Activated CD4-positive, alpha-beta T cell treated with anti-CD3 and anti-CD28 coated beads, Interleukin-2, amount 50 U/mL, for 48 hours (primary cell): ENCODE data around the gene SGPL1.
"Not testable (repeated sequence)": the region's sequence is repeated elsewhere in the genome, so short reads cannot be mapped to it uniquely, and the experiment has no call there.

Source experiments
- DNase-seq, 2 experiments: peaks; one replicate each; pipeline ENCODE4 v3.0.0-alpha.2; 2020

Gene SGPL1

DNA sequence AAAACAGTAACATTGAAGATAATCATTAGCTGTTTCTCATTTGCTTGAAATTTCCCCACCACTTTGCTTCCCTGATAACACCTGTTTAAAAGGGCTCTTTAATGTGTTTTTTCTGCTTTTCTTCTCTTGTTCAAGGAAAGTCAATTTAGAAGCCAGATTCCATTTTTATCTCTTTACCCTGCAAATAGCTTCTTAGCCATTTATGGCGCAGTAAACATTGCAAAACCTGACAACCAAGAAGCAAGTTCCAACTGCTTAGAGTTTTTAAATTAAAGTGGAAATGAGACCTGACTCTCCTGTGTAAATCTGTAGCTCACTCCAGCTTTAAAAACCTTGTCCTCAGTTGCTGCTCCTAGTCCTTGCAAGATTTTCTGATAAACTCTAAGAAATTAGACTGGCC lies 30.1 kb downstream of the SGPL1 start:
- no peak for DNase-seq

DNA sequence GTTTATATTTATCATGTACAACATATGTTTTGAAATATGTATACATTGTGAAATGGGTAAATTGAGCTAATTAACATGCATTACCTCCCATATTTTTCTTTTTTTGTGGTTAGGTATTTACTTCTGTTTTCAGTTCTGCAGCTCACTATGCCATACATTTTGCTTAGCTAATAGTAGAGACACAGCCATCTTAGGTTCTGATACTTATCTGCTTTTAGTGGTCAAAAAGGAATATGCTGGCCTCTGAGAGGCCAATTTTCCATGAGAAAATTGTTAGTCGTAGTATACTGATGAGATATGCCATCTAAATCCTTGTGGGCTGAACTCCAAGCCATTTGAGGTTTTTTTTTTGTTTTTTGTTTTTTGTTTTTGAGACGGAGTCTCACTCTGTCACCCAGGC lies 31.0 kb downstream of the SGPL1 start:
- DNase-seq, result no peak

DNA sequence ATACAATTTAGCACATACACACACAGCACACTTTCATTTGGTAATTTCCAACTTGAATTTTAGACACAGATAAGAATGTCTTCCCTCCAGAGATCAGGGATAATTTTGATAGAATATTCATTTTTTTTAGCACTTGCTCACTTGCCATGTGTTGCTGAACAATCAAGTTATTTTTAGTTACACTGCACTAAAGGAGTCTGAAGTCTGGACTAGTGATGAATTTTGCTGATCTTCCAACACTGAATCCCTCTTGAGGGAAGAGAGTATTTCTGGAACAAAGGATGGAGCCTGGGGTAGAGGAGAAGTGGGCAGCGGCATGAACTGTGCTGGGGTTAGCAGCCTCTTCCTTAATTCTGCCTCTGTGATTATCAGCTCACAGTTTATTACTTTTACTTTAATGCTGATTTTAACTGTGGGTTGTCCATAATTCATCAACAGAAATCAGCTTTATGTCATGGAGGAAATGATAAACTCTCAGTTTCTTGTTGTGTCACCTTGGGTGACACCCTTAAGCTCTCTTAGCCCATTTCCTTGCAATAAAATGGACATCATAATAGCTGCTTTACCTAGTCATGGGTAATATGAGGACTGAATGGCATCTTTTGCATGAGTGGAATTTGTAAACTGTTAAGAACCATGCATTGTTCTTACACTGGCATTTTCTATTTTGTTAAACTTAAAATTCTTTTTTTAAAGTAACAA lies 32.1 kb downstream of the SGPL1 start:
- no peak for DNase-seq

DNA sequence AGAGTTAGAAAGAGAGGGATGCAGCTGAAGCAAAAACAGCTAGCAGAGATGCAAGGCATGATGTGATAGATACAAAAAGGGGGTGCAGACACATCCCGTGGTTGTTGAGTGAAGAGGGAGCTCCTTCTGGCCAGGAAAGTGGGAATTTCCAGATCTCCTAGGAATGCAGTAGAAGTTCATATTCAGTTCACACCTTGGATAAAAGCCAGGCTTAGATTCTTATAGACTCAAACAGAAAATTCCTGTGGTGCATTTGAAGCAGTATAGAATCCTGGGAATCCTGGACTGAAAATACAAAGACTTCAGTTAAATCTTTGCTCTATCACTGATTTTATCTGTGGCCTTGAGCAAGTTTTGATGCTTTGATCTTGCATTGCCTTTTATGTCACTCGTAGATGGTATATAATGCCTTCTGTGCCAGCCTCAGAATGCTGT lies 33.9 kb downstream of the SGPL1 start:
- no peak for DNase-seq

DNA sequence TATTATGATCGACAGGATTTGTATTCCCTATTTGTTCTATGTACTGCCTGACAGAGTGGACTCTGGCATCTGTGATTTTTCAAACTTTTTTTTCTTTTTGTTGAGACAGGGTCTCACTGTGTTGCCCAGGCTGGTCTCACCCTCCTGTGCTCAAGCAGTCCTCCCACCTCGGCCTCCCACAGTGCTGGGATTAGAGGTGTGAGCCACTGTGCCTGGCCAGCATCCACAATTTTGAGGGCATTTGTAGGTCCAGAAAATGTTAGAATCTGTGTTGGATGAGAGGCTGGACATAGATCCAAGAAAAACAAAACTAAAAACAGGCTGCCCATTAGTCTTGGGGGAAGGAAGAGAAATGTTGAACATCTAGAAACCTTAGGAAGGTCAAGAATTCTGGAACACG lies 34.3 kb downstream of the SGPL1 start:
- no peak for DNase-seq

DNA sequence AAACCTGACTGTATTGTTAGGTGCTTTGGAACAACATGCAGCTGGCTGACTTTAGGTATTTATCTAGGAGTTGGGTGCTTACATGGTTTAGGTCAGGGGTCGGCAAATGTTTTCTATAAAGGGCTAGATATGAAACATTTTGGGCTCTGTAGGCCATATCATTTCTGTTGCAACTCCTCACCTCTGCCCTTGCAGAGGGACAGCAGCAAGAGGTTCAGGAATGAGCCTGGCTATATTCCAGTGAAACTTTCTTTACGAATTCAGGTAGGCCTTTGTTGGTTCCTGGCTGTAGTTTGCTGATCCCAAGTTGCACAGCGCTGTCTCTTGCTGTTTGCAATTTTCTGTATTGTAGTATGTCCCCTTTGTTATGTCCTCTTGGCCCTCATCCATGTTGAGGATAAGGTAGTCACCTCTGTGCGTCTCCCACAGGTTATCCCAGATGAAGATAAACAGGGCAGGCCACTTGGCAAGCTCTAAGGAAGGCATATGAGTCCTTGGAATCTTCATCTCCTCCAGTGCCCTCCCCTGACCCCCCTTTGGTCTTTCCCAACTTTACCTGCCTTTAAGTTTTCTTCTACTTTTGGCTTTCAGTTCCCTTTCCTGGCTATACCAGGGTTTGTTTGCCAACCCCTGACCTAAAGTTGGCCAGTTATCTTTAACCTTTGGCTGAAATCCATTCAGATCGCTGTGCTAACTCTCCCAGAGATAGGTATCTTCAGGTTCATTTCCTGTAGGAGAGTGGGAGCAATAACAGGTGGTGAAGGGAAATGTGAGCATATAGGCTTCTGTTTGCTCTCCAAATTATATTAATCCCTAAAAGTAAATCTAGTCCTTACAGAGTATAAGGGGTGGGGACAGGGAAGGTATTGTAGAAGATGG lies 36.1 kb downstream of the SGPL1 start:
- DNase-seq, result no peak

DNA sequence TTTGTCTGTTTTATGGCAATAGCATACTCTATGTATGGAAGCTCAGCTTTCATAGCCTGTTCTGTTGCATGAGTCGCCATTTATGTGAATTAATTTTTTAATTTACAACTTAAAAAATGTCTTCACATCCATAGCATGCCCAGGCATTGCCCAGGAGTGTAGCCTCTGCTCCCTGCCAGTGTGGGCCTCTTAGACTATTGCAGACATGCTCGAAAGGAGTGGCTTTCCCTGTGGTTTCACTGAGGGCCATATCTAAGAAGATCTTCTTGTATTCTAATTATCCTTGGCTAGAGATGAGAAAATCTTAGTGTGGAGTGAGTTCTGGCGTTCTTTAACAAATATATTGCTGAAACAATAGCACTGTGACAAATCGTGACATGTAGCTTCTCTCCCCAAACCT lies 37.3 kb downstream of the SGPL1 start:
- no peak for DNase-seq

DNA sequence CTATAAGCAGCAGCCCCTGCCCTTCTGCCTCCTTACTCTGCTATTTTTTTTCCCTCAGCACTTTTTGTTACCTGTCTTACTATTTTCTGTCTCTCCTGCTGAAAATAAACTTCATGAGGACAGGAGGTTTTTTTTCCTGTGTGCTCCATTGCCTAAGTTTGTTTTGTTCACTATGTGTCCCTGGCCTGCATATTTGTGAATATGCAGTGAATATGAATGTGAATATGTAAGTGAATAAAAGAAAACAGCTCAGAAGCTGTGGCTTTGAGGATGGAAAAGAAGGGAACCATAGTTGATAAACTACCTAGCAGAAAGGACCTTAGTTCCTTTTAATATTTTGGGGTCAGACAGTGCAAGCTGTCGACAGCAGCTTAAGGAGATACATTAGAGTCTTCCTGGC lies 37.7 kb downstream of the SGPL1 start:
- no peak for DNase-seq

DNA sequence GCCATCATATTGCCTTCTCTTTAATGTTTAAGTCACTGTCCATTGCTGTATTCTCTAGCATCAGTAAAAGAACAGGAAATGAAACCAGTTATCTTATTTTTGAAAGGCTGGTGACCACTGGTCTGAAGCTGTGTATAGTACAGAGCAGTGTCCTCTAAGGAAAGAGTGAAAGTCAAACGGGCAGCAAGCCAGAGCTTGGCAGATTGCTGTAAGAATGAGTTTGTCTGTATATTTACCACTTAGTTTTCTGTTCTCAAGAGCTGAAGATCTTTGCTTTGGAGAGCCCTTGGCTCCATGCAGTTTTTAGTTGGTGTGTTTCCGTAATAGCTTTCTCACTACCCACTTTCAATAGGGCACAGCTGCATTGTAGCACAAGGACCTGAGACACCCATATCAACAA lies 40.7 kb downstream of the SGPL1 start:
- DNase-seq, result no peak

DNA sequence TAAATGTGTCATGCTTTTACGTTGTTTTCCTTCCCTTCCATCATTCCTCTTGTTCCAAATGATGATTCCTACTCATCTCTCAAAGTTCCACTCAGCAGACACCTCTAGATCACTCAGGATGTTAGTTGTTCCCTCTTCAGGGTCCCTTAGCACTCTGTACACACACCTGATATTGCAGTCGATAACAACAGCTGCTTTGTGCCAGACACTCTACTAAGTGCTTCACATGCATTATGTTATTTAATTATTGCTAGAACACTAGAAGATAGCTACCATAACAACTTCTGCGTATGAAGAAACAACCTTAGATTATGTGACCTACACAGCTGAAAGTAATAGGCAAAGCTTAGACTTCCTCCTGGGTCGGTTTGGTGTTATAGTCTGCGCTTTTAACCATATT lies 43.0 kb downstream of the SGPL1 start:
- DNase-seq, result no peak

DNA sequence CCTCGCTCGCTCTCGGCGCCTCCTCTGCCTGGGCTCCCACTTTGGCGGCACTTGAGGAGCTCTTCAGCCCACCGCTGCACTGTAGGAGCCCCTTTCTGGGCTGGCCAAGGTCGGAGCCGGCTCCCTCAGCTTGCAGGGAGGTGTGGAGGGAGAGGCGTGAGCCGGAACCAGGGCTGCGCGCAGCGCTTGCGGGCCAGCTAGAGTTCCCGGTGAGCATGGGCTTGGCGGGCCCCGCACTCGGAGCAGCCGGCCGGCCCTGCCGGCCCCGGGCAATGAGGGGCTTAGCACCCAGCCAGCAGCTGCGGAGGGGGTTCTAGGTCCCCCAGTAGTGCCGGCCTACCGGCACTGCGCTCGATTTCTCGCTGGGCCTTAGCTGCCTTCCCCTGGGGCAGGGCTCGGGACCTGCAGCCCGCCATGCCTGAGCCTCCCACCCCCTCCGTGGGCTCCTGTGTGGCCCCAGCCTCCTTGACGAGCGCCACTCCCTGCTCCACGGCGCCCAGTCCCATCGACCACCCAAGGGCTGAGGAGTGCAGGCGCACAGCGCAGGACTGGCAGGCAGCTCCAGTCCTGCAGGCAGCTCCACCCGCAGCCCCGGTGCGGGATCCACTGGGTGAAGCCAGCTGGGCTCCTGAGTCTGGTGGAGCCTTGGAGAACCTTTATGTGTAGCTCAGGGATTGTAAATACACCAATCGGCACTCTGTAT lies 45.9 kb downstream of the SGPL1 start:
- not testable (repeated sequence) for DNase-seq

DNA sequence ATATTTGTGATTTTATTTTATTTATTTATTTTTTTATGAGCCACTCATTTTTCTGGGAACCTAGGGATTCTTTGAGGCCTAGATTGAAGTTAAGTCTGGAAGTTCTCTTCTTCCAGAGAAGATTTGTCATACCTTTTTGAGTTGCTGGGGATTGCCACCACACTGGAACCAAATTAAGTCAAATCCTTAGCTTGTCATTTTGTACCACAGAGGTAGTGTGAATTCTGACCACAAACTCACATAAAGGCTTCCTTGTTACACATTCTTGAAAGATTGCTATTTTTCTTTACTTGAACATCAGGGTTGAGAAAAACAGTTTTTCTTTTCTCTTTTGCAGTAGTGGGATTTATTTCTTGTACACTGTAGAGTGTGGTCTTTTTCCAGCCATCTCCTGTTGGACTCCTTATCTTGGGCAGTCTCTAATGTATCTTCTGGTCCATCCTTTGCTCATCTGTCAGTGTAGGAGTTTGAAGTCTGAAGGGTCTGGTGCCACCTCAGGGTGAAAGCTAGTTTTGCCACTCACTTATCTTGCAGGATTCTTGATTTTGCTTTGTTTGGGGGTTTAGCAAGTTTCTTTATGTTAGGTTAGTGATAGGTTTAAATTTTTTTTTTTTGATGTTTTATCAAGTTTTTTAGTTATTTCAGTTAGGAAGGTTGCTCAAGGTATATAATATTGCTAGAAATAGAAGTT lies 47.9 kb downstream of the SGPL1 start:
- DNase-seq, result no peak

DNA sequence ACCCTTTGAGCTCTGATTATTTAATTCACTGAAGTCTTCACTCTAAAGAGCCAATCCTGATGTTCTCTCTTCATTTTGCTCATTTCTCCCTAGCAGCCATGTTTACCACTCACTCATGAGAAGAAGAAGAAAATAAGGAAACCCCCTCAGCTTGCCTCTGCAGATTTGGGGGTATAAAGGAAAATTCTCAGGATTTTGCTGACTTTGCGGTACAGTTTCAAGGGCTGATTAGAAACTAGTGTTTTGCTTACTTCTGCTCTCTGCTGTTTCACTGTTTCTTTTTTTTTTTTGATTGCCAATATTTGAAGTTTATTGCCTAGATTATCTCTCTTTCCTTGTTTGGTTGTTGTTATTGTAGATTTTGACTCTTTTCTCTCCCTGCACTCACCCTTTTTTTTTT lies 49.2 kb downstream of the SGPL1 start:
- DNase-seq, result no peak

DNA sequence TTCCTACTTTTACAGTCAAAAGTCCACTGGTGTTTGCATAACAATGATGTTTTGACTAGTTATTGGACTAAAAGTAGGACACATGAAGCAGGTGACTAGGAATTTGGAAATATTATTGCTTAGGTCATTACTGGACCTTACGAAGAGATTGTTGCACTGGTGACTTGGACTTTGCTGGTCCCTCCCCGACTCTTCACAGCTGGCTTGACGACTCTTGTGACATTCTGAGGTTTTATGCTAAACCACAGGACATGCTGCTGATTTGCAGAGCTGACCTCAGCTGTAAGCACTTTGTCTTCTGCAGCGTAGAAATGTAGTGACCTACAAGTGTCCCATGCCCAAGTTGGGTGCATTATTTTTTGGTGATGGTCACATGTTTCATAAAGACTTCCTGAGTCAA lies 50.7 kb downstream of the SGPL1 start:
- no peak for DNase-seq

DNA sequence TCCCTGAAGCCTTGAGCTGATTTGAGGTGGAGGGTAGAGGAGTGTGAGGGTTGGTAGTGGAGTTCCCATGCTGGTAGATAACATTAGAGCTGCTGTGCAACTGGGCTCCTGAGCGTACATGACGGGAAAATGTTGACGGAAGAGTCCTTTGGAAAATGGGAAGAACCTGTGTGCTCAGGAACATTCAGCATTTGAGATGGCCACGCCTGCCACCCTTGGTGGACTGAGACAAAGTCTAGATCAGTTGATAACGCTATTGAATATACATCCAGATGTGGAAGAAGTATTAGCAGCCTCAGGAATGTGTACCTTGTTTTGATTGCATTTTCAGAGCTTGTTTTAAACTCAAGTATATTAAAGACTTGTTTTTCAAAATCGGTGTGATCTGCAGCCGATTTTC lies 56.5 kb downstream of the SGPL1 start:
- DNase-seq, result no peak

DNA sequence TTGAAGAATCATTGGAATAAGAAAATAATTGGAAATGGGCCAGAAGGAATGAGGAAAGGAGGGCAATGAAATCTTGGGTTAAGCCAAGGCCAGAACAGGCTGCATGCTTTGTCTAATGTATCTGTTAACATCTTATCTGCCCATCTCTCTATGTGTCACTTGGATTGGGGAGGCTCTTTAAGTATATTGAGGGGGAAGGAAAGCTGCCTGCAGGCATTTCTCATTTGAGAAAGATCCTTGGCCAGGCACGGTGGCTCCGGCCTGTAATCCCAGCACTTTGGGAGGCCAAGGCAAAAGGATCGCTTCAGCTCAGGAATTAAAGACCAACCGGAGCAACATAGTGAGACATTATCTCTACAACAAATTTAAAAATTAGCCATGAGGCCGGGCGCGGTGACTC lies 58.3 kb downstream of the SGPL1 start:
- no peak for DNase-seq

DNA sequence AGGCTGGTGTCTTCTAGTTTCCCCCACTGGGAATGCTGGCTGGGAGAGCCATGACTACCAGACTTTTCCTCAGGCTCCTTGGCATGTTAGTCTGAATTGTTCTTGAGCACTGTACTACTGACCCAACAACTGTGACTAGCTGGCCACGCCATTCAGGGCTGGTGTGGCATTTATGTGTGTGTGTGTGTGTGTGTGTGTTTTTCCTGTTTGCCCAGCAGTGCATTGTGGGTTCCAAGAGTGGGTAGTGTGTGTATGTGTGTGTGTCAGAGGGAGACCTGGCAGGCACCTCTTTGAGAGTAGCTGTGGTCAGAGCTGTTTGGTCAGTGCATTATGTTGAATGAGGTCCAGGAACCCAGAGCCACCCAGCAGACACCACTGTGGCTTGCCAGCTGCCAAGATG lies 63.5 kb downstream of the SGPL1 start:
- no peak for DNase-seq

DNA sequence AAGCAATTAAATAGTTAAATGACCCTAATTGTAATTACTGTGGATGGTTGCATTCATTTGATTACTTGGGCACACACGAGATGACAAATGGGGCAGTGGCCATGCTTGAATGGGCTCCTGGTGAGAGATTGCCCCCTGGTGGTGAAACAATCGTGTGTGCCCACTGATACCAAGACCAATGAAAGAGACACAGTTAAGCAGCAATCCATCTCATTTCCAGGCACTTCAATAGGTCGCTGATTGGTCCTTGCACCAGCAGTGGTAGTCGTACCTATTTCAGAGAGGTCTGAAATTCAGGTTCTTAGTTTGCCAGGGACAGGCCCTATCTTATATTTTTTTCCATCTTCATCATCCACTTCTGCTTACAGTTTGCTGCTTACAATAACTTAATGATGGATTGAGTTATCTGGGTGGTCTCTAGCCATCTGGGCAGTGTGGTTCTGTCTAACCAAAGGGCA lies 64.4 kb downstream of the SGPL1 start:
- peak; percentile 76 to 82 for DNase-seq

DNA sequence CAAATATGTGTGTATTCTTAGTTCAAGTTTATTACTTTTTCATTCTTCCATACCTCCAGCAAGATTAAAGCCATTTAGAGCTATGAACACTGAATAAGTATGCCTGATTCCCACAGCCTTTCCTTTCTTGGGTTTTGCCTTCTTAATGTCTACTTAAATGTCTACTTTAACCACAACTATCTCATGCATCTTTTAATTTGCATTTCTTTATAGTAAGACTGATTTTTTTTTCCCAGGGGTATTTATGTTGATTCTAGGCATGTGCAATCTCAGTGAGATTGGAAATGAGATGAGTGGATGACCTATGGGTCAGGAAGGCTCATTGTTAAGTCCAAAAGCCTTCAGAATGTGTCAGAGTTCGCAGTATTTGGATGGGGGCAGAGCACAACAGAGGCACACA lies 69.0 kb downstream of the SGPL1 start:
- no peak for DNase-seq

DNA sequence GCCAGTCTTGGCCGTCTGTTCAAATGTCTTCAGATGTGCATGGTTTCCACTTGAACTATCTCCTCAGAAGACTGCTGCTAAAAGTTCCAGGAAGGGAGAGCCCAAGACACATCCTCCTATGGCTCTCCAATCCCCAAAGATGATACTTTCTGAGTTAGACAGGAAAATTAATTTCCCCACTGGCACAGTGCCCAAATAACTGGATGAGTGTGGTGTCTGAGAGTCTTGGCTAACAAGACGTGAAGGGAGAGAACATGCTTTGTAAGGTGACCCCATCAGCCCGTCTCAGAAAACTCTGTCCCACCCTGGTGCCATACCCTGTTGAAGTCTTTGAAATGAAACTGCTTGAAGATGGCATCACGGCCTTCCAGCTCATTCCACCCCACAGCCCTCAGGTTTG lies 69.7 kb downstream of the SGPL1 start:
- no peak for DNase-seq

DNA sequence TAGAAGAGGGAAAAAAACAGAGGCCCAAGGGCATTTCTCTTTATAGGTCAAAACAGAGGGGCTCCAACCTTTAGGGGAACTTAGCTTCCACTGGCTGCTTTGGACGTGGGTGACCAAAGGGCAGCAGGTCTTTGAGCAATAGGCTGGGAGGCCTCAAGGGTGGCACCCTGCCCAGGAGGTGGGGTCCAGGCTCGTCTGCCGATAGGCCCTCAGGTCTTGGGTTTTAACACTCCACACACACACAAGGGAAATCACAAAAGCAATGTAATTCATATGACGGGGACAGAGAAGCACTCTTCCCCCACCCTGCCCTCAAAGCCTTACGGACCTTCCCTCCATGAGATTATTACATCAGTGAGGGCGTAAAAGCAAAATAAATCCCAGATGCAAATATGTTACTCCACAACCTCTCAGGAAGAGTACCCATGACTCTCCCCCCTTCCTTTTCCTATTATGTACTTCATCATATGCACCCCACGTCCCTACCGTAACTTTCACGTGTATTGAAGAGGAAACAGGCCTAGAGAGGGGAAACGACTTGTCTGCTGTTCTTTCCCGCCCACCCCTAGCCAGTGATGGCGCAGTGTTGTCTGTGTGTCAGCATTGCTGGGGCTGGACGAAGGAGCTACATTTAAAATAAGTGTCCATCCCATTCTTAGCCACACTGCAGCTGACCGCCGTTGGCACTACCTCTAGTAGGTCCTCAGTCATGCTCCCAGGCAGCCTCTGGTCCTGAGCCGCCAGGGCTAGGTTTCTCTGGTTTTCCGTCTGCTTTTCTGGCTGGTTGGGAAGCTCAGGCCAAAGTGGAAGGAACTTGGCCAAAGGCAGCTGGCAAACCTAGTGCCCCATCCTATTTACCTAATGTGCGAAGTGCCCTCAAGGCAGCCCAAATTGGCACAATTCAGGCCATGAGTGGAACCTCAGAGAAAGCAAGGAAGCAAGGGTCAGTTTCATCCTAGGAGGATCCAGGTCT lies 70.5 kb downstream of the SGPL1 start:
- DNase-seq, result no peak
